Measurements from ENCODE around the gene ACAT2. TPM values are rescaled to one million over a fixed set of nuclear protein-coding genes. Genes with fewer than 3 reads are reported as not detected.

Gene ACAT2
- polyA plus RNA-seq, 1 donor from 2014 or later = 143 TPM

Small RNAs within 50 kb of the gene (small RNA-seq; reads per million reads assigned to genes)
- gene RNU4ATAC18P (0 to 0.03 (median 0) reads per million in 3 experiments), gene SNORA20 (441 to 479 (median 443) reads per million in 3 experiments), gene SNORA29 (0 reads per million in 3 experiments)

Other genes with a start within 250 kb of the ACAT2 start
- gene SOD2, start 68.8 kb upstream of the ACAT2 start, polyA plus RNA-seq = 117 and 137 TPM in 2 replicates
- gene WTAP, start 34.5 kb upstream of the ACAT2 start, polyA plus RNA-seq = 94.1 and 98.3 TPM in 2 replicates
- 352 and 379 TPM in 2 replicates for gene TCP1, start 27.6 kb downstream of the ACAT2 start, polyA plus RNA-seq
- 104 and 105 TPM in 2 replicates for gene MRPL18, start 28.4 kb downstream of the ACAT2 start, polyA plus RNA-seq
- not detected in 2 replicates for gene PNLDC1, start 38.2 kb downstream of the ACAT2 start, polyA plus RNA-seq
- not detected in 2 replicates for gene MAS1, start 128.9 kb downstream of the ACAT2 start, polyA plus RNA-seq
- gene IGF2R, start 207.0 kb downstream of the ACAT2 start, polyA plus RNA-seq = 15.0 and 22.6 TPM in 2 replicates